Endothelial cell (in vitro differentiated cells): ENCODE results near the gene C5orf63. TPM values are rescaled to one million over a fixed set of nuclear protein-coding genes. Genes with fewer than 3 reads are reported as not detected.

ENCODE experiments used
- DNase-seq: peaks from one replicate; pipeline ENCODE4 v3.0.0; 2021; ENCODE audit warnings: low spot score
- H3K27ac Mint-ChIP-seq: one replicate; pipeline ENCODE4 v1.8.0; 2021; ENCODE audit warnings: mixed read lengths, inconsistent platforms; ENCODE audit not compliant: unreplicated experiment
- H3K27me3 Mint-ChIP-seq: one replicate; pipeline ENCODE4 v1.8.0; 2021; ENCODE audit warnings: mild to moderate bottlenecking, moderate library complexity, mixed read lengths, inconsistent platforms; ENCODE audit not compliant: unreplicated experiment
- H3K36me3 Mint-ChIP-seq: one replicate; pipeline ENCODE4 v1.8.0; 2021; ENCODE audit warnings: mild to moderate bottlenecking, low read depth, mixed read lengths, inconsistent platforms; ENCODE audit not compliant: unreplicated experiment
- H3K4me1 Mint-ChIP-seq: one replicate; pipeline ENCODE4 v1.8.0; 2021; ENCODE audit warnings: mild to moderate bottlenecking, mixed read lengths, inconsistent platforms; ENCODE audit not compliant: unreplicated experiment
- H3K4me3 Mint-ChIP-seq: one replicate; pipeline ENCODE4 v1.8.0; 2021; ENCODE audit warnings: mild to moderate bottlenecking, mixed read lengths, inconsistent platforms; ENCODE audit not compliant: unreplicated experiment
- H3K9me3 Mint-ChIP-seq: one replicate; pipeline ENCODE4 v1.8.0; 2021; ENCODE audit warnings: mixed read lengths, inconsistent platforms; ENCODE audit not compliant: unreplicated experiment
- total RNA-seq: library from RNA; stranded (reverse); fragmentation: NEBNext Ultra II Directional; extraction: Animal tissue kit (Norgen Biotek cat#: 25700); gene quantifications from one replicate; pipeline ENCODE4 v1.2.1, GENCODE V29; 2021; ENCODE audit not compliant: unreplicated experiment
- TF ChIP-seq, protein P1 (sequence below): fragments of 200-600 bp; sonication (generic); IDR thresholded peaks from one replicate; pipeline ENCODE4 v1.5.0; 2021; ENCODE audit warnings: antibody characterized with exemption; ENCODE audit not compliant: unreplicated experiment

The C5orf63 gene
- total RNA-seq, 1 donor from 2014 or later, result 2.0 TPM

DNA sequence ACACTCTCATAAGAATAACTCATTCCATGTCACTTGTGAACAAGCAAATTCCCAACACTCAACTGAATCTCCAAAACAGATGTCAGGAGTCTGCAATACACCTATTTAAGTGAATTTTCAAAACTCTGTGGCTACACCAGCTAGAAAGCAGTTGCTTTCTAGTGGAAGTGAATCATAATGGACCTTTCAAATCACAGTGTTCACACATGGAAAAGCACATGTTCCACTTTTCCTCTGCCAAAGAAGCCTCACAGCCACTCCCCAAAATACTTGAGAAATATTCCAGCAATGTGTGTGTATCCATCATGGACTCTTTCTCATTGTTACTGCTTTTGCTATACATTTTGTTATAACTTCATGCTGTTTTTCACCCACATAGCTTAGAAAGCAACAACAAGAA, 60.4 kb downstream of the C5orf63 start:
- peak overlapping the region; percentile 94 for H3K27ac Mint-ChIP-seq
- H3K36me3 Mint-ChIP-seq, result peaks cover 3% of the 10 kb centered on the region
- TF ChIP-seq, protein P1, sequence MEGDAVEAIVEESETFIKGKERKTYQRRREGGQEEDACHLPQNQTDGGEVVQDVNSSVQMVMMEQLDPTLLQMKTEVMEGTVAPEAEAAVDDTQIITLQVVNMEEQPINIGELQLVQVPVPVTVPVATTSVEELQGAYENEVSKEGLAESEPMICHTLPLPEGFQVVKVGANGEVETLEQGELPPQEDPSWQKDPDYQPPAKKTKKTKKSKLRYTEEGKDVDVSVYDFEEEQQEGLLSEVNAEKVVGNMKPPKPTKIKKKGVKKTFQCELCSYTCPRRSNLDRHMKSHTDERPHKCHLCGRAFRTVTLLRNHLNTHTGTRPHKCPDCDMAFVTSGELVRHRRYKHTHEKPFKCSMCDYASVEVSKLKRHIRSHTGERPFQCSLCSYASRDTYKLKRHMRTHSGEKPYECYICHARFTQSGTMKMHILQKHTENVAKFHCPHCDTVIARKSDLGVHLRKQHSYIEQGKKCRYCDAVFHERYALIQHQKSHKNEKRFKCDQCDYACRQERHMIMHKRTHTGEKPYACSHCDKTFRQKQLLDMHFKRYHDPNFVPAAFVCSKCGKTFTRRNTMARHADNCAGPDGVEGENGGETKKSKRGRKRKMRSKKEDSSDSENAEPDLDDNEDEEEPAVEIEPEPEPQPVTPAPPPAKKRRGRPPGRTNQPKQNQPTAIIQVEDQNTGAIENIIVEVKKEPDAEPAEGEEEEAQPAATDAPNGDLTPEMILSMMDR, result no peak
- DNase-seq, result no peak
- no peaks in the 10 kb centered on the region for H3K27me3 Mint-ChIP-seq
- no peaks in the 10 kb centered on the region for H3K9me3 Mint-ChIP-seq
- H3K4me3 Mint-ChIP-seq, result no peak overlapping the region
- H3K4me1 Mint-ChIP-seq, result peaks cover 38% of the 10 kb centered on the region

GRCh38 chr5:127011961-127012644, 61.2 kb downstream of the C5orf63 start:
- H3K27me3 Mint-ChIP-seq, result no peaks in the 10 kb centered on the region
- H3K27ac Mint-ChIP-seq, result no peak overlapping the region
- peaks cover 3% of the 10 kb centered on the region for H3K36me3 Mint-ChIP-seq
- peaks cover 38% of the 10 kb centered on the region for H3K4me1 Mint-ChIP-seq
- no peak overlapping the region for H3K4me3 Mint-ChIP-seq
- no peaks in the 10 kb centered on the region for H3K9me3 Mint-ChIP-seq
- DNase-seq, result no peak
- TF ChIP-seq, protein P1, result no peak

- H3K4me1 Mint-ChIP-seq, result peaks cover 35% of the 10 kb centered on the region
- H3K27me3 Mint-ChIP-seq, result no peaks in the 10 kb centered on the region
- TF ChIP-seq, protein P1, result no peak
- no peak overlapping the region for H3K4me3 Mint-ChIP-seq
- H3K36me3 Mint-ChIP-seq, result no peaks in the 10 kb centered on the region
- H3K27ac Mint-ChIP-seq, result no peak overlapping the region
- no peak for DNase-seq
- no peaks in the 10 kb centered on the region for H3K9me3 Mint-ChIP-seq
Observed at GRCh38 chr5:127011153-127011552, 62.1 kb downstream of the C5orf63 start.

DNA sequence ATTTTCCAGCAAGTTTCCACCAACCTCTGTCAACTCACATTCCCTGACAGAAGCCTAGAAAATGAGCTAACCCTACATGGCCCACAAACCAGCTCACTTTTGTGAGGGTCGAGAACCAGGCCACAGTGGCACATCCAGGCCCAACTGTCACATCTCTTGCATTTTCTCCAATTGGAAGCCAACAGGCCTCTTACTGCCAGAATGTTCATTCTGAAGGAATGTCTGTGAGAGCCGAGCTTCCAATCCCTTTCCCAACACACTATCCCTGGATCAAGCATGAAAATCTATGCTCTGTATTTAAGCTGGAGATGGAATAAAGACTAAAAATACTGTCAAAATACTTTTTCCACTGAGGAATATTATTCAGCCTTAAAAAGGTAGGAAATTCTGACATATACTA, 62.9 kb downstream of the C5orf63 start:
- DNase-seq, result no peak

DNA sequence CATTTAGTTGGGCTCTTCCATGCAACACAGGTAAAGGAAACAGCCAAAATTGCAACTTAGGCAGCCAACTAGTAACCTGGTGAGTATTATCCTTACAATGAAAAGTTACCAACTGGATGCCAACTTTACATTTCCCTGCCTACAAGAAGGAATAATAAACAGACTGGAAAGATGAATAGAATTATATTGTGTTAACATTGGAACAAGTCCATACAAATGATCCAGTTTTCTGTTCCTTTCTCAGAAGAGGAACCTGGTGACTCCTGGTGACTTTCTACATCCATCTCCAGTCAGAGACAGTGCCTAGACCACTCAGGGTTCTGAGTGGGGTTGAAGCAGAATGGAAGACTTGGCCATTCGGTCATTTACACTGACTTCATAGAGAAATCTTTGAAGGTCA, 63.5 kb downstream of the C5orf63 start:
- H3K4me1 Mint-ChIP-seq, result peaks cover 27% of the 10 kb centered on the region
- H3K36me3 Mint-ChIP-seq, result no peaks in the 10 kb centered on the region
- H3K27me3 Mint-ChIP-seq, result no peaks in the 10 kb centered on the region
- TF ChIP-seq, protein P1, result no peak
- no peak overlapping the region for H3K27ac Mint-ChIP-seq
- H3K4me3 Mint-ChIP-seq, result no peak overlapping the region
- DNase-seq, result no peak
- H3K9me3 Mint-ChIP-seq, result no peaks in the 10 kb centered on the region

More for the DNA sequence above, 62.9 kb downstream of the C5orf63 start:
- no peaks in the 10 kb centered on the region for H3K9me3 Mint-ChIP-seq
- H3K4me1 Mint-ChIP-seq, result peaks cover 31% of the 10 kb centered on the region
- no peaks in the 10 kb centered on the region for H3K27me3 Mint-ChIP-seq
- TF ChIP-seq, protein P1, result no peak
- no peak overlapping the region for H3K4me3 Mint-ChIP-seq
- no peaks in the 10 kb centered on the region for H3K36me3 Mint-ChIP-seq
- H3K27ac Mint-ChIP-seq, result no peak overlapping the region
